OCI-LY3 (cell line): ENCODE measurements around the gene SLC39A13.

Experiments
- H2AFZ ChIP-seq: fragments of 200-600, 300-600 bp; shearing (Covaris generic); 2 replicates; pipeline ENCODE4 v1.6.0; 2014; ENCODE audit warnings: antibody characterized with exemption, low read depth, low read length
- H3K27ac ChIP-seq: fragments of 200-600, 300-600 bp; sonication (generic); 2 replicates; pipeline ENCODE4 v1.5.1; 2014; ENCODE audit warnings: mild to moderate bottlenecking, low read length, moderate library complexity, mixed read lengths
- H3K27me3 ChIP-seq: fragments of 200-600, 300-600 bp; sonication (generic); 2 replicates; pipeline ENCODE4 v1.6.1; 2014; ENCODE audit warnings: low read depth, low read length, mixed read lengths
- H3K36me3 ChIP-seq: fragments of 200-600, 300-600 bp; sonication (generic); replicated peaks from 2 replicates; pipeline ENCODE3; 2014; ENCODE audit warnings: low read depth, low read length, mixed read lengths
- H3K4me1 ChIP-seq: fragments of 300-600, 200-600 bp; sonication (generic); 2 replicates; pipeline ENCODE4 v1.6.1; 2014; ENCODE audit warnings: low read length, mixed read lengths
- H3K4me2 ChIP-seq: fragments of 200-600, 300-600 bp; sonication (generic); 2 replicates; pipeline ENCODE4 v1.6.1; 2014; ENCODE audit warnings: low read length, mixed read lengths
- H3K4me3 ChIP-seq: fragments of 300-600, 200-600 bp; sonication (generic); 2 replicates; pipeline ENCODE4 v1.5.1; 2014; ENCODE audit warnings: antibody characterized with exemption, mild to moderate bottlenecking, low read length, moderate library complexity
- H3K79me2 ChIP-seq: fragments of 300-600, 200-600 bp; shearing (Covaris generic); 2 replicates; pipeline ENCODE4 v1.6.1; 2014; ENCODE audit warnings: mild to moderate bottlenecking, low read length, mixed read lengths
- H3K9ac ChIP-seq: fragments of 300-600, 200-600 bp; shearing (Covaris generic); 2 replicates; pipeline ENCODE4 v1.6.0; 2014; ENCODE audit warnings: mild to moderate bottlenecking, low read length, moderate library complexity
- H3K9me3 ChIP-seq: fragments of 200-600, 300-600 bp; shearing (Covaris generic); 2 replicates; pipeline ENCODE4 v1.6.1; 2014; ENCODE audit warnings: low read length, mixed read lengths; ENCODE audit not compliant: insufficient read depth
- H4K20me1 ChIP-seq: fragments of 200-600, 300-600 bp; sonication (generic); 2 replicates; pipeline ENCODE4 v1.6.1; 2016; ENCODE audit warnings: low read length, mixed read lengths; ENCODE audit not compliant: insufficient read depth
- CTCF ChIP-seq: fragments of 200-600, 300-600 bp; sonication (generic); IDR thresholded peaks from 2 replicates; pipeline ENCODE4 v1.5.1; 2014; ENCODE audit warnings: antibody characterized with exemption, low read length, low read depth
- EZH2phosphoT487 ChIP-seq: fragments of 200-600 bp; shearing (Covaris generic); IDR thresholded peaks from 2 replicates; pipeline ENCODE4 v1.6.1; 2018; ENCODE audit warnings: antibody characterized with exemption, mixed run types, low read depth

SLC39A13 gene

GRCh38 chr11:47437218-47437745 lies 28.9 kb downstream of the SLC39A13 start:
- Histone ChIP-seq H3K9ac (no peak overlapping the region), H3K4me3 (no peak overlapping the region), H3K4me1 (no peaks in the 10 kb centered on the region), H3K36me3 (no peaks in the 10 kb centered on the region), H3K79me2 (no peaks in the 10 kb centered on the region), H4K20me1 (no peaks in the 10 kb centered on the region), H2AFZ (no peak overlapping the region), H3K27me3 (no peaks in the 10 kb centered on the region), H3K27ac (no peak overlapping the region), H3K4me2 (no peak overlapping the region), H3K9me3 (no peaks in the 10 kb centered on the region)
- TF ChIP-seq CTCF (no peak), EZH2phosphoT487 (no peak)

GRCh38 chr11:47437746-47438418 lies 29.5 kb downstream of the SLC39A13 start:
- no peaks in the 10 kb centered on the region for H3K27me3 ChIP-seq
- no peak overlapping the region for H2AFZ ChIP-seq
- H3K4me2 ChIP-seq, result no peak overlapping the region
- no peak overlapping the region for H3K9ac ChIP-seq
- H4K20me1 ChIP-seq, result no peaks in the 10 kb centered on the region
- H3K4me1 ChIP-seq, result no peaks in the 10 kb centered on the region
- H3K27ac ChIP-seq, result no peak overlapping the region
- no peak overlapping the region for H3K4me3 ChIP-seq
- H3K36me3 ChIP-seq, result no peaks in the 10 kb centered on the region
- H3K79me2 ChIP-seq, result no peaks in the 10 kb centered on the region
- no peaks in the 10 kb centered on the region for H3K9me3 ChIP-seq
- TF ChIP-seq CTCF, result no peak
- no peak for TF ChIP-seq EZH2phosphoT487

GRCh38 chr11:47438721-47439120 lies 30.3 kb downstream of the SLC39A13 start:
- Histone ChIP-seq H3K27ac (no peak overlapping the region), H4K20me1 (no peaks in the 10 kb centered on the region), H3K27me3 (no peaks in the 10 kb centered on the region), H3K79me2 (no peaks in the 10 kb centered on the region), H3K9me3 (no peaks in the 10 kb centered on the region), H3K4me2 (no peak overlapping the region), H3K9ac (no peak overlapping the region), H3K4me1 (no peaks in the 10 kb centered on the region), H3K4me3 (no peak overlapping the region), H2AFZ (no peak overlapping the region), H3K36me3 (no peaks in the 10 kb centered on the region)
- TF ChIP-seq CTCF, result no peak

DNA sequence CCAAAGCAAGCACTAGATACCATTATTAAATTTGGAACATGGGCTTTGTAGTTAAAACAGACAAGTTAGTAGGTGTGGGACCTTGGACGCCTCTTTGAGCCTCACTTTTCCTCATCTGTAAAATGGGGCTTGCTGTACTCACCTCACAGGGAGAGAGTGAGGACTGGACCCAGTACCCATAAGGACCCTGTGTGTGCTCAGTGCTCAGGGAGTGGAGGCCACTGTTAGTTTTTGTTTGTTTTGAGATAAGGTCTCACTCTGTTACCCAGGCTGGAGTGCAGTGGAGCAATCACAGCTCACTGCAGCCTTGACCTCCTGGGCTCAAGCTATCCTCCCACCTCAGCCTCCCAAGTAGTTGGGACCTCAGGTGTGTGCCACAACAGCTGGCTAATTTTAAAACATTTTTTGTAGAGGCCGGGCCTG lies 31.7 kb downstream of the SLC39A13 start:
- H3K27me3 ChIP-seq, result no peaks in the 10 kb centered on the region
- no peaks in the 10 kb centered on the region for H3K36me3 ChIP-seq
- no peak overlapping the region for H3K4me3 ChIP-seq
- no peaks in the 10 kb centered on the region for H3K4me1 ChIP-seq
- H2AFZ ChIP-seq, result no peak overlapping the region
- H3K79me2 ChIP-seq, result no peaks in the 10 kb centered on the region
- no peak overlapping the region for H3K27ac ChIP-seq
- H3K9me3 ChIP-seq, result no peaks in the 10 kb centered on the region
- no peak overlapping the region for H3K4me2 ChIP-seq
- no peak for TF ChIP-seq EZH2phosphoT487
- no peak for TF ChIP-seq CTCF
- H4K20me1 ChIP-seq, result no peaks in the 10 kb centered on the region
- H3K9ac ChIP-seq, result no peak overlapping the region
